Muscle layer of colon (tissue), 2 donors: ENCODE data around the gene C12orf54.
"Not testable (repeated sequence)": the region's sequence is repeated elsewhere in the genome, so short reads cannot be mapped to it uniquely, and the experiment has no call there.

Experiments
- H3K27ac ChIP-seq: one replicate; pipeline ENCODE4 v1.7.0; 2013; ENCODE audit warnings: low read depth, mild to moderate bottlenecking, low read length, moderate library complexity
- H3K27me3 ChIP-seq, 2 donors: one replicate each; pipeline ENCODE4 v1.7.0; 2013; ENCODE audit warnings: low read length in 2 of 2, mild to moderate bottlenecking in 2 of 2; ENCODE audit not compliant: insufficient read depth in 2 of 2, control insufficient read depth in 1 of 2
- H3K36me3 ChIP-seq: one replicate; pipeline ENCODE4 v1.7.0; 2013; ENCODE audit warnings: mild to moderate bottlenecking, low read length; ENCODE audit not compliant: insufficient read depth
- H3K4me1 ChIP-seq: one replicate; pipeline ENCODE4 v1.7.0; 2013; ENCODE audit warnings: mild to moderate bottlenecking, low read length; ENCODE audit not compliant: insufficient read depth
- H3K4me3 ChIP-seq, 2 donors: one replicate each; pipeline ENCODE4 v1.7.0; 2013; ENCODE audit warnings: low read length in 2 of 2, low read depth in 1 of 2, mild to moderate bottlenecking in 1 of 2, moderate library complexity in 1 of 2
- H3K9ac ChIP-seq: one replicate; pipeline ENCODE4 v1.7.0; 2013; ENCODE audit warnings: low read length
- H3K9me3 ChIP-seq: one replicate; pipeline ENCODE4 v1.7.0; 2013; ENCODE audit warnings: mild to moderate bottlenecking, low read length
- donor health status: abdominal sarcoma.
- donor health status: Adenocarcinoma of cecum.

Gene C12orf54

GRCh38 chr12:48469027-48469426 is 13.3 kb upstream of the C12orf54 start:
- H3K9me3 ChIP-seq, H3K9ac ChIP-seq, H3K27me3 ChIP-seq, H3K36me3 ChIP-seq, H3K4me3 ChIP-seq, H3K4me1 ChIP-seq, H3K27ac ChIP-seq: not testable (repeated sequence)

GRCh38 chr12:48472259-48472658 is 10.0 kb upstream of the C12orf54 start, which contains the start of gene ANP32D:
Gene ANP32D, plus strand, starts transcription at chr12:48472559. Its CDS starts 106 bp downstream, at chr12:48472665.
- Histone ChIP-seq H3K4me1 (no peaks in the 10 kb centered on the region), H3K9me3 (peaks cover 9% of the 10 kb centered on the region), H3K27me3 (no peaks in the 10 kb centered on the region), H3K27ac (no peak within 1 kb of the TSS), H3K36me3 (no peaks in the 10 kb centered on the region), H3K9ac (no peak within 1 kb of the TSS), H3K4me3 (no peak within 1 kb of the TSS)

- Histone ChIP-seq H3K36me3 (no peaks in the 10 kb centered on the region), H3K9me3 (peaks cover 4% of the 10 kb centered on the region), H3K4me1 (no peaks in the 10 kb centered on the region), H3K27ac (no peak overlapping the region), H3K9ac (no peak overlapping the region), H3K4me3 (no peak overlapping the region), H3K27me3 (no peaks in the 10 kb centered on the region)
These were observed 9.2 kb upstream of the C12orf54 start for GRCh38 chr12:48473061-48473460.

- H3K9ac ChIP-seq, H3K36me3 ChIP-seq, H3K4me3 ChIP-seq, H3K4me1 ChIP-seq, H3K27ac ChIP-seq, H3K27me3 ChIP-seq, H3K9me3 ChIP-seq: not testable (repeated sequence)
These were observed 7.8 kb upstream of the C12orf54 start for GRCh38 chr12:48474497-48474896.

GRCh38 chr12:48482930-48483329 is 632 bp downstream of the C12orf54 start:
- H3K4me3 ChIP-seq, result no peak overlapping the region
- H3K9me3 ChIP-seq, result no peaks in the 10 kb centered on the region
- no peaks in the 10 kb centered on the region for H3K36me3 ChIP-seq
- H3K4me1 ChIP-seq, result no peaks in the 10 kb centered on the region
- H3K9ac ChIP-seq, result no peak overlapping the region
- no peak overlapping the region for H3K27ac ChIP-seq
- H3K27me3 ChIP-seq, result no peaks in the 10 kb centered on the region

- no peaks in the 10 kb centered on the region for H3K36me3 ChIP-seq
- H3K27me3 ChIP-seq, result no peaks in the 10 kb centered on the region
- H3K4me1 ChIP-seq, result no peaks in the 10 kb centered on the region
- H3K4me3 ChIP-seq, result no peak overlapping the region
- no peak overlapping the region for H3K9ac ChIP-seq
- no peak overlapping the region for H3K27ac ChIP-seq
- no peaks in the 10 kb centered on the region for H3K9me3 ChIP-seq
These were observed 4.0 kb downstream of the C12orf54 start for GRCh38 chr12:48486261-48486660.

- H3K27ac ChIP-seq, result no peak overlapping the region
- no peaks in the 10 kb centered on the region for H3K27me3 ChIP-seq
- no peaks in the 10 kb centered on the region for H3K4me1 ChIP-seq
- H3K4me3 ChIP-seq, result no peak overlapping the region
- no peaks in the 10 kb centered on the region for H3K9me3 ChIP-seq
- H3K36me3 ChIP-seq, result no peaks in the 10 kb centered on the region
- no peak overlapping the region for H3K9ac ChIP-seq
These were observed 4.4 kb downstream of the C12orf54 start for GRCh38 chr12:48486679-48487078.

- Histone ChIP-seq H3K36me3 (no peaks in the 10 kb centered on the region), H3K27ac (no peak overlapping the region), H3K4me3 (no peak overlapping the region), H3K9me3 (no peaks in the 10 kb centered on the region), H3K4me1 (no peaks in the 10 kb centered on the region), H3K9ac (no peak overlapping the region), H3K27me3 (no peaks in the 10 kb centered on the region)
These were observed 6.7 kb downstream of the C12orf54 start for GRCh38 chr12:48489012-48489411.

GRCh38 chr12:48489456-48489855 is 7.2 kb downstream of the C12orf54 start:
- H3K27me3 ChIP-seq, H3K4me1 ChIP-seq, H3K36me3 ChIP-seq, H3K9me3 ChIP-seq, H3K9ac ChIP-seq, H3K4me3 ChIP-seq, H3K27ac ChIP-seq: not testable (repeated sequence)

GRCh38 chr12:48500281-48500680 is 18.0 kb downstream of the C12orf54 start:
- H3K4me3 ChIP-seq, H3K27ac ChIP-seq, H3K9me3 ChIP-seq, H3K27me3 ChIP-seq, H3K4me1 ChIP-seq, H3K9ac ChIP-seq, H3K36me3 ChIP-seq: not testable (repeated sequence)

- not testable (repeated sequence) for H3K36me3 ChIP-seq, H3K27me3 ChIP-seq, H3K4me1 ChIP-seq, H3K9ac ChIP-seq, H3K9me3 ChIP-seq, H3K27ac ChIP-seq, H3K4me3 ChIP-seq
These were observed 24.5 kb downstream of the C12orf54 start for GRCh38 chr12:48506836-48507235.

- Histone ChIP-seq H3K9me3 (no peaks in the 10 kb centered on the region), H3K4me1 (no peaks in the 10 kb centered on the region), H3K4me3 (no peak overlapping the region)
These were observed 26.7 kb downstream of the C12orf54 start for GRCh38 chr12:48508987-48509386.

More at GRCh38 chr12:48508987-48509386, 26.7 kb downstream of the C12orf54 start:
- no peaks in the 10 kb centered on the region for H3K27me3 ChIP-seq
- H3K27ac ChIP-seq, result no peak overlapping the region
- H3K36me3 ChIP-seq, result no peaks in the 10 kb centered on the region
- H3K9ac ChIP-seq, result no peak overlapping the region
